Progenitor cell of endocrine pancreas (in vitro differentiated cells): ENCODE data around the gene TRIP12. TPM values are rescaled to one million over a fixed set of nuclear protein-coding genes. Genes with fewer than 3 reads are reported as not detected.

Experiments used
- DNase-seq: peaks from one replicate; pipeline ENCODE4 v3.0.0; 2021; ENCODE audit warnings: low spot score; ENCODE audit not compliant: unreplicated experiment
- H3K27ac Mint-ChIP-seq: 2 replicates; pipeline ENCODE4 v1.8.0; 2021; ENCODE audit warnings: mild to moderate bottlenecking, moderate library complexity, mixed read lengths
- H3K27me3 Mint-ChIP-seq: 2 replicates; pipeline ENCODE4 v1.8.0; 2021; ENCODE audit warnings: mixed read lengths
- H3K36me3 Mint-ChIP-seq: 2 replicates; pipeline ENCODE4 v1.8.0; 2022; ENCODE audit warnings: mixed read lengths; ENCODE audit not compliant: insufficient read depth
- H3K4me1 Mint-ChIP-seq: 2 replicates; pipeline ENCODE4 v1.8.0; 2021; ENCODE audit warnings: low read depth, mixed read lengths
- H3K4me3 Mint-ChIP-seq: 2 replicates; pipeline ENCODE4 v1.8.0; 2021; ENCODE audit warnings: low read depth, mild to moderate bottlenecking, moderate library complexity, mixed read lengths
- H3K9me3 Mint-ChIP-seq: 2 replicates; pipeline ENCODE4 v1.8.0; 2021; ENCODE audit warnings: low read depth, mixed read lengths
- total RNA-seq: library from RNA; stranded (reverse); gene quantifications from 2 replicates; pipeline ENCODE4 v1.2.1, GENCODE V29; 2021
- TF ChIP-seq, protein P1 (sequence below): fragments of 200-600 bp; sonication (generic); IDR thresholded peaks from one replicate; pipeline ENCODE4 v1.5.0; 2021; ENCODE audit warnings: antibody characterized with exemption, mild to moderate bottlenecking; ENCODE audit not compliant: unreplicated experiment

The TRIP12 gene
- total RNA-seq, 1 donor from 2014 or later: 228 TPM

DNA sequence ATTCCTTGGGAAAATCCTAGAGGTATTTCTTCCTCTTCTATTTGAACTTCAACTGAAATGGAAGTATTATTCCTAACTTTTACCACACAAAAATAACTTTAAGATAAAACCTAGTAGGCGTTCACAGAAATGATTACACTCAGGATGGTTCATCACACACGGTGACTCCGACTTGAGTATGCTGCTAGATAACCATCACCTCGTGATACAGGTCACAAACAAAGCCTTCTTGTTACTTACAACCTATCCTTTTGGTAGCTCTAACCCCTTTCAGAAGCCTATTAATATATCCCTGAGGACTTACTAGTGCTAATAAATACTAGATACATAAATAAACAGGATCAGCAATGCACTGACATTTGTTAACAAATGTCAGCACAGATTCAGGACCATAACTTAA is 106.5 kb downstream of the TRIP12 start:
- no peak overlapping the region for H3K27ac Mint-ChIP-seq
- TF ChIP-seq, protein P1, sequence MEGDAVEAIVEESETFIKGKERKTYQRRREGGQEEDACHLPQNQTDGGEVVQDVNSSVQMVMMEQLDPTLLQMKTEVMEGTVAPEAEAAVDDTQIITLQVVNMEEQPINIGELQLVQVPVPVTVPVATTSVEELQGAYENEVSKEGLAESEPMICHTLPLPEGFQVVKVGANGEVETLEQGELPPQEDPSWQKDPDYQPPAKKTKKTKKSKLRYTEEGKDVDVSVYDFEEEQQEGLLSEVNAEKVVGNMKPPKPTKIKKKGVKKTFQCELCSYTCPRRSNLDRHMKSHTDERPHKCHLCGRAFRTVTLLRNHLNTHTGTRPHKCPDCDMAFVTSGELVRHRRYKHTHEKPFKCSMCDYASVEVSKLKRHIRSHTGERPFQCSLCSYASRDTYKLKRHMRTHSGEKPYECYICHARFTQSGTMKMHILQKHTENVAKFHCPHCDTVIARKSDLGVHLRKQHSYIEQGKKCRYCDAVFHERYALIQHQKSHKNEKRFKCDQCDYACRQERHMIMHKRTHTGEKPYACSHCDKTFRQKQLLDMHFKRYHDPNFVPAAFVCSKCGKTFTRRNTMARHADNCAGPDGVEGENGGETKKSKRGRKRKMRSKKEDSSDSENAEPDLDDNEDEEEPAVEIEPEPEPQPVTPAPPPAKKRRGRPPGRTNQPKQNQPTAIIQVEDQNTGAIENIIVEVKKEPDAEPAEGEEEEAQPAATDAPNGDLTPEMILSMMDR: no peak
- no peak overlapping the region for H3K4me3 Mint-ChIP-seq
- peaks cover 13% of the 10 kb centered on the region for H3K36me3 Mint-ChIP-seq
- peaks cover 4% of the 10 kb centered on the region for H3K4me1 Mint-ChIP-seq
- H3K9me3 Mint-ChIP-seq: no peaks in the 10 kb centered on the region
- no peak for DNase-seq
- no peaks in the 10 kb centered on the region for H3K27me3 Mint-ChIP-seq

DNA sequence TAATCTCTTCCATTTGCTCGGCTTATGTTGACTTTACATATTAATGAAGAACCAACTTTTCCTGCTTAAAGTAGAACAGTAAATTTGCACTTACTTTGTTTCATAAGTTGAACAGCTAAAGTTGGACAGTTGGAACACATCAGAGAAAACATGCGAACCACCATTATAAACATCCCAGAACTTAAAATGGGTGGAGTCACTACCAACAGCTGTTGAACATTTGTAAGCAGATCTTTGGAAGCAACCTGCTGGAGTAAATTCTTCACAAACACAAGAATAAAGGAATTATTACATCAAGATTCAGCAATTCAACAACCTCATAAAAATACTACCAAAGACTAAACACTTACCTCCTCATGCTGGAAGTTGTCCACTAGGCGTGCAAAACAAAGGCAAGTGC is 111.0 kb downstream of the TRIP12 start:
- Mint-ChIP-seq H3K9me3 (no peaks in the 10 kb centered on the region), H3K27ac (no peak overlapping the region), H3K36me3 (peaks cover 28% of the 10 kb centered on the region), H3K4me3 (no peak overlapping the region), H3K4me1 (peaks cover 5% of the 10 kb centered on the region), H3K27me3 (no peaks in the 10 kb centered on the region)
- no peak for DNase-seq
- TF ChIP-seq, protein P1: no peak

DNA sequence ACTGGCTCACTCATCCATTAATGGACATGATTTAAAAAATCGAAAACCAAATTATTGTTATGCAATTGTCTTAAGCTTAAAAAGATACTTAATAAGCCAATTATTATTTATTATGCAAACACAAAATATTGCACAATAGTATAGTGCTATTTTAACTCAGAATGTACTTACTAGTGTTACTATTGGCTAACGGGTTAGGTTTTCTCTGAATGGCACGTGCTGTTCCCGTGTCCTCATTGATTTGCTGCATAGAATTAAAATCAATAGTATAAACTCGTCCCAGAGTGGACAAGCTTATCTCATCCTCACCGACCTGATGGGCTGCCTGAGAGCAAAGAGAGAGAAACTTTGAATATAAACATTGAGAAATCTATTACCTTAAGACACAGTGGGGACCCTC is 116.2 kb downstream of the TRIP12 start:
- TF ChIP-seq, protein P1: no peak
- Mint-ChIP-seq H3K36me3 (peaks cover 33% of the 10 kb centered on the region), H3K27ac (no peak overlapping the region), H3K4me3 (no peak overlapping the region), H3K9me3 (no peaks in the 10 kb centered on the region), H3K4me1 (peaks cover 7% of the 10 kb centered on the region), H3K27me3 (no peaks in the 10 kb centered on the region)
- DNase-seq: no peak

DNA sequence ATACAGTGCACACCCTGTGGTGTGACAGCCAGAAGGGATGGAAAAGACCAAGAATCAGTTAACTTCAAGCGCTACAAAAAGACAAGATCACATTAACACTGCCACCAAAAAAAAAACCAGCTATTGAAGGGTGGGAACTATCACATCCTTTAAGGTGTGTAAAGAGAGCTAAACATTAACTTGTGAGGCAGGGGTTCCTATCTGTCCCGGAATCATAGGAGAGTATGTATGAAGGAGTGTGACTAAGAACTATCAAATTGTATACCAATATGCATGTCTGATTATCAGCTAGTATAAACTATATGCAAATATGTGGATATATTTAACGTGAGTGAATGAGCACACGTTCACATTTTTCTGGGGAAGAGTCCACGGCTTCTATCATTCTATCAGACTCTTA is 119.0 kb downstream of the TRIP12 start:
- DNase-seq: no peak
- H3K27me3 Mint-ChIP-seq: no peaks in the 10 kb centered on the region
- no peaks in the 10 kb centered on the region for H3K9me3 Mint-ChIP-seq
- no peak overlapping the region for H3K27ac Mint-ChIP-seq
- peaks cover 7% of the 10 kb centered on the region for H3K4me1 Mint-ChIP-seq
- H3K36me3 Mint-ChIP-seq: peaks cover 32% of the 10 kb centered on the region
- no peak overlapping the region for H3K4me3 Mint-ChIP-seq
- TF ChIP-seq, protein P1: no peak

DNA sequence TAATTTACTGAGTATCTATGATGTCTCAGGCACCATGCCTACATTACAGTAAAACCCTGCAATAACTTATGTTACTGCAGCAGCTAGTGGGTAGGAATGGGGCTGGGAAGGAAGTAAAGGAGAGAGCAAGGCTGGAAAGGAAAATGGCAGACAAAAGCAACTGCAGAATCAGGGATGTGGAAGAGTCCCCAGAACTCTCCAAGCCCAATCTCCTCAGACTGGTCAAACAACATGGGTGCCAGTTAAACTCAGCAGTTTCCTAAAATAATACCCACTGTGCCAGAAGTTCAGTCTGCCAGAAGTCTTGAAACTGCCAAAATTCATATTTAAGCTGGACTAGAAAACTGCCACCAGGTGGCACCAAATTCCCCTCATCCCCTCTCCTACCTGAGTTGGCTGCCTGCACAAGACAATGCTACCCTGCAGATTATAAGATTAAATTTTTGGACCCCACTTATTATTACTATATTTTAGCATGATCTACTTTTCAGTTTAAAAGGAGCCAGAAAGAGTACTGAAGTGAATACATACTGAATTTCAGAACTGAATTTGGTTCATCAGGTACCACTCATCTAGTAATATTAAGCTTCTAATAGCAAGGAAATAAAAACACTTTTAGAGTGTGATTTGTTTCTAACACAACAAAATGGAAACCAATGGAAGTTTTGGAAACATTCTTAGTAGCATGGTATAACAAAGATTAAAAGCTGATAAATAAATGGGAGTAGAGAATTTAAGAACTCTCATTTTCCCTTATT is 120.6 kb downstream of the TRIP12 start:
- H3K27ac Mint-ChIP-seq: no peak overlapping the region
- H3K27me3 Mint-ChIP-seq: no peaks in the 10 kb centered on the region
- peaks cover 7% of the 10 kb centered on the region for H3K4me1 Mint-ChIP-seq
- no peaks in the 10 kb centered on the region for H3K9me3 Mint-ChIP-seq
- no peak overlapping the region for H3K4me3 Mint-ChIP-seq
- H3K36me3 Mint-ChIP-seq: peaks cover 31% of the 10 kb centered on the region
- TF ChIP-seq, protein P1: peak; percentile 78
- DNase-seq: peak; percentile 39
